HG02642 (cell line): ENCODE data around the gene DEGS2.

ENCODE experiments used
- ATAC-seq: cut with Tn5 transposase; IDR thresholded peaks from one replicate; pipeline ENCODE4 v1.9.1; 2021; ENCODE audit warnings: mild to moderate bottlenecking; ENCODE audit not compliant: unreplicated experiment, poor library complexity

The DEGS2 gene

GRCh38 chr14:100135784-100136183 lies 23.7 kb downstream of the DEGS2 start:
- ATAC-seq = no peak

DNA sequence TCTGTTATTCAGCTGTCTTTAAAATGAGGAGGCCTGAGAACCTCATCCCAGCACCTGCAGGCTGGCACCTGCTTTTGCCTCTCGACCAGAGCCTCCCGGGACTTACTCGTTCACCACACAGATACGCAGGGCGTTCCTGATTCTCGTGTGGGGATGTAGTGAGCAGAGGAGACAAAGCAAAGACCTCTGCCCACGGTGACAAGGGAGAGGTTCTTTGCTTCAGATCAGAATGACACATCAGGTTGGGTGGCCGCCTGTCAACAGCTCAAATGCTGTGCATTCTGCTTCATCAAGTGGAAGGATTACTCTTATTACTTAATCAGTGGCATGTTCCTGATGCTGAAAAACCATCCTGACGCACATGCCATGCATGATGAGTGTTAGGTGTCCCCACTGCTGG lies 24.4 kb downstream of the DEGS2 start:
- no peak for ATAC-seq

DNA sequence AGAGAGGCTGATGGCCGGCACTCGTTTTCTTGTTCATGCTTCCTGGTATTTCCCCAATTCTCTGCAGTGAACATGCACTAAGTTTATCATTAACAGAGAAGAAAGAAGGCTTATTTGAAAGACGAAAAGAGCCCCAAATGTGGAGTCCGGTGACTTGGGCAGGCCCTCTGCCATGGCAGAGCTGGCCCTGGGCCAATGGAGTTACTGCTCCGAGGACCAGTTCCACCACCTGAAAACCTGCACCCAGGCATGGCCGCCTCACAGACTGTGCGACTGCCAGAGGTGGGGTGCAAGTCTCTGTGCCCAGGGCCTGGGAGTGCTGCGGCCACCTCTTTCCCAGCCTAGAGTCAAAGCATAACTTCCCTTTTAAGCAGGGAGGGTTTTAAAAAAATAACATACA lies 24.9 kb downstream of the DEGS2 start:
- no peak for ATAC-seq

DNA sequence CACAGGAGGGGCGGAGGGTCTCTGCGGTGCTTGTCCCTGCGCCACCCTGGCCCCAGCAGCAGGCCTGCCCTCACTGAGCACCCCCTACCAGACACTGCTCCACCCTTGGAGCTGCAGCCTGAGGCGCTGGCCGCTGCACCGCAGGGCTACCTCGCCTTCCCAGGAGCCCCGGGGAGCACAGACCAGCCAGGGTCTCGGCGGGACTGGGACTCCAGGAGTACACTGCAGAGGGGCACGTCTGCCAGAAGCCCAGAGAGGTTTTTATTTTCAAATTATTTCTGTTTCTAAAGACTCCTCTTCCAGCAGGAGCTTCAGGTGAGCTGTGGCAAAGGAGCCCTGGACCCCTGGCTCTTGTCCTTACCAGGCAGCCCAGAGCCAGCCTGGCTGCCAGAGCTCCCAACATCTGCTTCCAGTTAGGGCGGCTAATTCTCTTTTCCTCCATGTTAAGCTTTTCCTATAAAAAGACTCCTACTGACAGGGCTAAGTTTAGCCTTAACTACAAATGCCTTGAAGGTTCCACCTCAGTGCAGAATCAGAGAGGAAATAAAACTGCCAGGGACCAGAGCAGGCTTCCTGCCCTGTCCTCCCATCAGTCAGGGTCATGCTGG lies 26.4 kb downstream of the DEGS2 start:
- no peak for ATAC-seq

- ATAC-seq = no peak
Observed at GRCh38 chr14:100132161-100132902, 27.1 kb downstream of the DEGS2 start.

GRCh38 chr14:100131181-100131580 lies 28.3 kb downstream of the DEGS2 start:
- no peak for ATAC-seq

- ATAC-seq = no peak
Observed at GRCh38 chr14:100130521-100130920, 28.9 kb downstream of the DEGS2 start.

DNA sequence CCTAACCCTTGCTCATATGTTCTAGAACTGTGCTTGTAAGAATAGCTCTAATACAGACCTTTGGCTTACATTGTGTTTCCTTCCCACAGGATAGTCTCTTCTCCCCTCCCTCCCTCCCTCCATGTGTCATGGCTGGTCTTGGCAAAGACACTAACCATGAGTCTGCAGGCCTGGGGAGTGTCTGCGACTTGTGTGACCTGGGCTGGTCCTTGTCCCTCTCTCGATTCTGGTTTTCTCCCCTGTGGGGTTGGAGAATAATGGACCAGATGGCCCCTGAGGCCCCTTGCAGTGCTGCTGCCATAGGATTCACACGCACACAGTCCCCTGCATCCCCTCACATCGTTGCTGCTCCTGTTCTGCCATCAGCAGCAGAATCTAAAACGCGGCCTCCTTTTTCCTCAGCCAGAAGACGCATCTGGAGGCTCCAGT lies 30.3 kb downstream of the DEGS2 start:
- no peak for ATAC-seq

- ATAC-seq = no peak
Observed at GRCh38 chr14:100128688-100129087, 30.8 kb downstream of the DEGS2 start.

GRCh38 chr14:100127853-100128455 lies 31.5 kb downstream of the DEGS2 start:
- no peak for ATAC-seq

GRCh38 chr14:100126401-100126800 lies 33.0 kb downstream of the DEGS2 start:
- no peak for ATAC-seq

GRCh38 chr14:100124551-100125088 lies 34.8 kb downstream of the DEGS2 start:
- no peak for ATAC-seq

DNA sequence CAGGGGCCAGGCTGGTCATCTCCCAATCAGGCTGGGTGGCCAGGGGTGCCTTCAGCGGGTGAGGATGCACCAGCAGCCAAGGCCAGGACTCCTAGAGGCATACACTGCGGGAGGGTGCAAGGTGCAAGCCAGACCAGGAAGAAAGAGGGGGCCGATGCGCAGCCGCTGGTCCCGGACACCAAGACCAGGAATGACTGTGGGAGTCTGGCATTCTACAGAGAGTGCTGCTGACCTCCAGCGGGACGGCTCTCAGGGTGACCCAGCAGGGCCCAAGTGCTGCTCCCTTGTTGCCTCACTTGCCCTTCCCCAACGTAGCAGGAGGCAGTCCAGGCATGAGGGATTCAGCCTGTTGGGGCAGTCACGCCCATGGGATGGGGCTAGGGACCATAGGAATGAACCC lies 35.8 kb downstream of the DEGS2 start:
- no peak for ATAC-seq

GRCh38 chr14:100122481-100123223 lies 36.8 kb downstream of the DEGS2 start:
- no peak for ATAC-seq

DNA sequence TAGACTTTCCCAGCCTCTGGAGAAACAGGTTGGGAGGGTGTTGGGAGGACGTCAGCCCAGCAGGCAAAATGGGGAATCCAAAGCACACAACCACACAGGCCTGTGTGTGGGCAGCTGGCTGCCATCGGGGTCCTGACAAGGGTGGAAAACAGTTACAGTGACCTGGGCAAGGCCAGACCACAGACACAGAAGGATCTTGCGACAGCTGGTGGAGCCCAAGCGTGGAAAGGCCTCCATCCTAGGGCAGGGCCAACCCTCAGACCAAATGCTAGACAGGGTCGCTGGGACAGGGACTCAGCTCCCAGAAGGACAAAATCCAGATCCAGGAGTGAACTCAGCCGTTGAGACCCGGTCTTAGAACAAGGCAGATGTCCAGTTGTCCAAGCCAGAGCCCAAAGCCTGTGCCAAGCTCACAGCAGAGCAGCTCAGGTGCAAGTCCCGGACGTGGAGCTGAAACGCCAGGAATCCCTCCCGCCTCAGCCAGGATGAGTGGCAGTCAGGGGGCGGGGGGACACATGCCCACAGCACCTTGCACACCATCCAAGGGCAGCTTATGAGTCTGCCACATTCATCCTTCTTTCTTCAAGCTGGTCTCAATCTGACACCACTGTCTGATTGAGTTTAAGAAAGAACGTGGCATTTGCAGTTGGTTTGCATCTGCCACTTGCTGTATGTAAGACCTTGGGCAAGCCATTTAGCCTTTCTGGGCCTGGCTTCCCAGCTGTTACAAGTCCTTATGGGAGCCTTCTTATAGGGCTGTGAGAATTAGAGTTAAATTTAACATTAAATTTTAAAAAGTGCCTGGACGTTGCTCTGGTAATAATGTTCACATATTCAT lies 37.6 kb downstream of the DEGS2 start:
- ATAC-seq = no peak

DNA sequence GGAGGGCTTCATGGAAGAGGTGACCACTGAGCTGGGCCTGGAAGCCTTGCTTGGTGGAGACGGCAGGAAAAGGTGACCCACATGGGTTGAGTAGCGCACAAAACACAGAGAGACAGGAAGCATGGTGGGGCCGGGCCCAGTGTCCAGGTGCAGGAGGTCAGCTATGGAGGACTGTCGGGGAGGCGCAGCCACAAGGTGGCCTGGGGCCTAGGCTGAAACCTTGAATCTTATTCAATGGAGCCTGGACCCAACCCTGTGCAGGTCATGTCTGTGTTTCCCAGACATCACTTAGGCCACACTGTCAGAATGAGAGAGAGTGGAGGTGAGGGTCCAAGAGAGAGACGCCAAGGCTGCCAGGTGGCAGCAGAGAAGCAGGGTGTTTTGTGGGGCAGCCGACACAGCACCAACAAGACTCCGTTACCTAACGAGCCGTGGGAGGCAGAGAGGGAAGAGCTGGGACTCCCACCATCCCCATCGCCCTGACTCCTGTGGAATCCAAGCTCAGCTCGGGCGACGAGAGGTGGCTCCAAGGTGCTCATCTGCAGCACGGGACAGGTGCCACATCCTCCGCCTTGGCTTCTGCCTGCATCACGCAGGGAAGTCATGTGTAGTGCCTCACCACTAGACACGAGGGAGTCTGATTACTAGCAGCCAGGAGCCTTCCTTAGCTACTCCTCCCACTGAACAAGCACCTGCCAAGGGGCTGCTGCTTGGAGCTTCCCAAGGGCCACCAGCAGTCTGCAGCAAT lies 38.7 kb downstream of the DEGS2 start:
- ATAC-seq = no peak

DNA sequence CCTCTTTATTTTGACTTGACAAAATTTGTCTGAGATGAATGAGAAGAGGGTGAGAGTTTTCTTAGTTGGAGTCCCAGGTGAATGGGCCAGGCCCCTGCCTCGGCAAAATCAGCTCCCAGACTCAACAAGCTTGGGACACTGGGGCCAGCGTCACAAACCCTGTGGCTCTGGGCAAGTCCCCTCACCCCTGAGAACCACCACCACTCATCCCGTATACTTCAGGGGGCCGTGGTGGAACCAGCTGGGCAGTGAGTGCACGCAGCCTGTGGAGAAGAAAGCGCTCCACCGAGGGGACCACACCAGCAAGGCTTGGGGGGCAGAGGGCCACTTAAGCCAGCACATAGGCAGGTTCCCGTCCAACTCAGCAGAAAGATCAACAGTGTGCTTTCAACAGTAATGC lies 40.2 kb downstream of the DEGS2 start:
- ATAC-seq = no peak

GRCh38 chr14:100118396-100119011 lies 40.9 kb downstream of the DEGS2 start:
- ATAC-seq = no peak
